Right forelimb (tissue), 1 donor: ENCODE data around the gene CDK4.
"Not testable (repeated sequence)": the region's sequence is repeated elsewhere in the genome, so short reads cannot be mapped to it uniquely, and the experiment has no call there.

ENCODE experiments used
- DNase-seq: peaks from one replicate; pipeline ENCODE4 v3.0.0-alpha.2; 2018

CDK4 gene

GRCh38 chr12:57724003-57724935 is 27.8 kb downstream of the CDK4 start:
- no peak for DNase-seq

GRCh38 chr12:57723630-57723962 is 28.5 kb downstream of the CDK4 start:
- DNase-seq = no peak

- no peak for DNase-seq
Observed at GRCh38 chr12:57722716-57723629, 29.1 kb downstream of the CDK4 start.

DNA sequence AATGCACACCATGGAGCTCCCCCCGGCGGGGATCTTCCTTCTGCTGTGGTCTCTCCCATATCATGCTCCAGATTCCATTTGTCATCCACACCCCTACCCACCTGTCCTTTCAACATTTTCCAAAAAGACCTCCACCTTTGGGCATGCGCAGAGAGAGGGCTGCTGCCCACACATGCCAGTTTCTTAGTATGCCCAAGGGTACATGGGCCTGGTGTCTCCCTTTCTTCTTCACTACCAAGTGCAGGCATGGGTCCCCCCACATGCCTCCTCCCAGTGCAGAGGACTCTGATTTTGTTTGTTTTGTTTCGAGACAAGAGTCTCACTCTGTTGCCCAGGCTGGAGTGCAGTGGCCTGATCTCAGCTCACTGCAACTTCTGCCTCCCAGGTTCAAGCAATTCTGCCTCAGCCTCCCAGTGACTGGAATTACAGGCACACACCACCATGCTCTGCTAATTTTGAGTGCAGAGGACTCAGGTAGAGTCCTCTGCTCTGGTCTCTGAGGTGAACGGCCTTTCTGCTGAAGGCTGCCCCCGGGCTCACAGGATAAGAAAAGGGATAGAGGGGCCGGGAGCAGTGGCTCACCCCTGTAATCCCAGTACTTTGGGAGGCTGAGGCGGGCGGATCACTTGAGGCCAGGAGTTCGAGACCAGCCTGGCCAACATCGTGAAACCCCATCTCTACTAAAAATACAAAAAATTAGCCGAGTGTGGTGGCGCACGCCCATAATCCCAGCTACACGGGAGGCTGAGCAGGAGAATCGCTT is 30.1 kb downstream of the CDK4 start:
- not testable (repeated sequence) for DNase-seq

DNA sequence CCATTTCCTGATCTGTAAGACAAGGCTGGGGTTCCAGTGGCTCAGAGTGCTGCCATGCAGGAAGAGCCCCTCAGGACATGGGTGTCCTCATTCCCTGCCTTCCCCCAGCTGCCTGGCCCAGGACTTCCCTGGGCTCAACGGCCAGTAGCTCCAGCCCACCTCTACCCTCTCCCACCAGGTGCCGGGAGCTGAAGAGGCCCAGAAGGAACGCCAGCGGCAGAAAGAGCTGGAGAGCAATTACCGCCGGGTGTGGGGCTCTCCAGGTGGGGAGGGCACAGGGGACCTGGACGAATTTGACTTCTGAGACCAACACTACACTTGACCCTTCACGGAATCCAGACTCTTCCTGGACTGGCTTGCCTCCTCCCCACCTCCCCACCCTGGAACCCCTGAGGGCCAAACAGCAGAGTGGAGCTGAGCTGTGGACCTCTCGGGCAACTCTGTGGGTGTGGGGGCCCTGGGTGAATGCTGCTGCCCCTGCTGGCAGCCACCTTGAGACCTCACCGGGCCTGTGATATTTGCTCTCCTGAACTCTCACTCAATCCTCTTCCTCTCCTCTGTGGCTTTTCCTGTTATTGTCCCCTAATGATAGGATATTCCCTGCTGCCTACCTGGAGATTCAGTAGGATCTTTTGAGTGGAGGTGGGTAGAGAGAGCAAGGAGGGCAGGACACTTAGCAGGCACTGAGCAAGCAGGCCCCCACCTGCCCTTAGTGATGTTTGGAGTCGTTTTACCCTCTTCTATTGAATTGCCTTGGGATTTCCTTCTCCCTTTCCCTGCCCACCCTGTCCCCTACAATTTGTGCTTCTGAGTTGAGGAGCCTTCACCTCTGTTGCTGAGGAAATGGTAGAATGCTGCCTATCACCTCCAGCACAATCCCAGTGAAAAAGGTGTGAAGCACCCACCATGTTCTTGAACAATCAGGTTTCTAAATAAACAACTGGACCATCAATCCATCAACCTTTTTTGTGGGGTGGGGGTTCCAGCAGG is 31.2 kb downstream of the CDK4 start:
- DNase-seq = no peak

- no peak for DNase-seq
Observed at GRCh38 chr12:57719777-57720605, 32.1 kb downstream of the CDK4 start.

DNA sequence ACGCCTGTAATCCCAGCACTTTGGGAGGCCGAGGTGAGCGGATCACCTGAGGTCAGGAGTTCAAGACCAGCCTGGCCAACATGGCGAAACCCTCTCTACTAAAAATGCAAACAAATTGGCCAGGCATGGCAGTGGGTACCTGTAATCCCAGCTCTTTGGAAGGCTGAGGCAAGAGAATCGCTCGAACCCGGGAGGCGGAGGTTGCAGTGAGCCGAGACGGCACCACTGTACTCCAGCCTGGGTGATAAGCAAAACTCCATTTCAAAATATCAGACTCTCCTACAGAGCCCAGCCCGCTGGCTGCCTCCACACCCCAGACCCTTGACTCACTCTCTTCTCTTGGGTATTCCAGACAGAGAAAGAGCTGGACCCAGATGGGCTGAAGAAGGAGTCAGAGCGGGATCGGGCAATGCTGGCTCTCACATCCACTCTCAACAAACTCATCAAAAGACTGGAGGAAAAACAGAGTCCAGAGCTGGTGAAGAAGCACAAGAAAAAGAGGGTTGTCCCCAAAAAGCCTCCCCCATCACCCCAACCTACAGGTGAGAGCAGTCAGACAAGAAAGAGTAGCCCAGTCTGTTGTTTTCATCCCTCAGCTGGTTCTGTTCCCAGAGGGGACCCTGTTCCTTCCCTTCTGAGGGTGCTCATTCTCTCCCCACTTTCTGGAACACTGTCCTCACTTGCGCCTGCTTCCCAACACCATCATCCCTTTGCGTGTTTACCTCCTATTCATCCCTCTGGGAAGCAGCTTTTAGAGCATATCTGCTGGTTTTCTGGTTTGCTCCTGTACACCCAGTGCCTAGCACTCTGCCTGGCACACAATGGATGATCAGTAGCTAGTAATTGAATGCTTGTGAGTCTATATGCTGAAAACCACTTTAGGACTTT is 33.2 kb downstream of the CDK4 start:
- no peak for DNase-seq

- DNase-seq = no peak
Observed at GRCh38 chr12:57717846-57718640, 34.1 kb downstream of the CDK4 start.

- DNase-seq = no peak
Observed at GRCh38 chr12:57717131-57717530, 35.0 kb downstream of the CDK4 start.

DNA sequence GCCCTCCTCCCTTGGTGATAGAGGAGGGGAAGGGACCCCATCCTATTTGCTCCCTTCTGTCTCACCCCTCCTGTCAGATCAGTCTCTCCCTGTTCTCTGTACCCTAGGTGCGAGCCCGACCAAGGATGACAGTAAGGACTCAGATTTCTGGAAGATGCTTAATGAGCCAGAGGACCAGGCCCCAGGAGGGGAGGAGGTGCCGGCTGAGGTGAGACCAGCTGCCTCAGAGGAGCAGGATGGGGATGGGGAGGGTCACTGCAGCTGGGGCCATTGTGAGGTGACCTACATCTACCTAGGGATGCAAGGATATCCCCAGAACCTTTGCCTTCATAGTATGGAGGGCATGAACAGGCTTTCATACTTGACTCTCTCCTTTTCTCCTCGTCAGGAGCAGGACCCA is 35.8 kb downstream of the CDK4 start:
- DNase-seq = no peak

GRCh38 chr12:57715786-57716185 is 36.3 kb downstream of the CDK4 start:
- no peak for DNase-seq

GRCh38 chr12:57715036-57715748 is 36.9 kb downstream of the CDK4 start:
- DNase-seq = not testable (repeated sequence)

DNA sequence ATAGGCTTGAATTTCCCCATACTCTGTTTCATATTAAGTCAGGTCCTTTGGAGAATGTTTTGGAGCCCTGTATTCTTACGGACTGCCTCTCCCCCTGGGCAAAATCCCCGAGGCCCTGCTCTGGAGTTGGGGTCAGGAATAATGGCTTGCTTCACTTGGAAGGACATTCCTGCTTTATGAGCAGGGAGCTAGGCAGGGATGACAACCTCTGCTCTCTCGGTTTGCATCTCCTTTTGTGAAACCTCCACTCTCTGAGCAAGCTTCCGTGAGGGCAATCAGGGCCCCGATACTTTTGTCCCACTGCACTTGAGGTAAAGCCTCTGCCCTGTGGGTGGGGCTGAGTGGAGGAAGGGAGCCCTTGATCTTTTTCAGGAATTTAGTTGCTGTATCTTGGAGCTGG is 38.9 kb downstream of the CDK4 start:
- DNase-seq = no peak

GRCh38 chr12:57712701-57713100 is 39.4 kb downstream of the CDK4 start:
- no peak for DNase-seq

GRCh38 chr12:57708296-57708695 is 43.8 kb downstream of the CDK4 start:
- DNase-seq = no peak

DNA sequence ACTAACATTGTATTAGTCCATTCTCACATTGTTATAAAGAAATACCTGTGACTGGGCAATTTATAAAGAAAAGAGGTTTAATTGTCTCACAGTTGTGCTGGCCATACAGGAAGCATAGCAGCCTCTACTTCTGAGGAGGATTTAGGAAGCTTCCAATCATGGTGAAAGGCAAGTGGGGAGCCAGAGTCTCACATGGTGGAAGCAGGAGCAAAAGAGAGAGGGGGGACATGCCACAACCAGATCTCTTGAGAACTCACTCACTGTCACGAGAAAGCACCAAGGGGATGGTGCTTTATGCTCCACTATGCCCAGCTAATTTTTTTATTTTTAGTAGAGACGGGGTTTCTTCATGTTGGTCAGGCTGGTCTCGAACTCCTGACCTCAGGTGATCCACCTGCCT is 44.9 kb downstream of the CDK4 start:
- no peak for DNase-seq

- DNase-seq = no peak
Observed at GRCh38 chr12:57700317-57700716, 51.8 kb downstream of the CDK4 start.

- DNase-seq = no peak
Observed at GRCh38 chr12:57698414-57698813, 53.7 kb downstream of the CDK4 start.
